Measurements from ENCODE around the gene RXFP1.

Gene RXFP1

DNA sequence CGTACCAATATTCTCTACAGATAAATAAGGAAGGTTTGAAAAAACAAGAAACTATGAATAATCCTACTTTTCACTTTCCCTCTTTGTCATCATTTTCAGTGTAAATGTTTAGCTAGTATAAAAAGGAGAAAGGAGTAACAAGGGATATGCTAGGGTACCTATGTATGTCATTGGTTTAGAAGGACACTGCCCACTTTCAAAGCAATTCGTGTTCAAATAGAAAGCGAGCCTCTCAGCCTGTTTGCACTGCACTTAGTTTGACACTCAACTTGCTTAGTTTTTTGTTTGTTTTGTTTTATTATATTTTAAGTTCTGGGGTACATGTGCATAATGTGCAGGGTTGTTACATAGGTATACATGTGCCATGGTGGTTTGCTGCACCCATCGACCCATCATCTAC is 21.6 kb upstream of the RXFP1 start:
- Histone ChIP-seq H3K36me3 (ENCODE audit: insufficient read depth, low read length) (no peaks in the 10 kb centered on the region), H3K9ac (ENCODE audit: low read depth, low read length) (no peak overlapping the region), H3K4me1 (ENCODE audit: insufficient read depth, low read length) (no peaks in the 10 kb centered on the region), H3K27me3 (ENCODE audit: insufficient read depth, low read length, poor library complexity) (no peaks in the 10 kb centered on the region), H3K27ac (ENCODE audit: low read length) (no peak overlapping the region), H3K9me3 (ENCODE audit: insufficient read depth, low read length, severe bottlenecking) (no peaks in the 10 kb centered on the region), H2AFZ (ENCODE audit: low read depth, low read length) (no peak overlapping the region), H3K4me2 (ENCODE audit: insufficient read depth, low read length) (no peak overlapping the region), H4K20me1 (ENCODE audit: insufficient read depth, low read length) (no peaks in the 10 kb centered on the region), H3K4me3 (ENCODE audit: low read depth in 1 of 2, low read length in 2 of 2) (no peak overlapping the region), H3K79me2 (ENCODE audit: insufficient read depth, low read length) (no peaks in the 10 kb centered on the region)
- ATAC-seq (ENCODE audit: insufficient read depth, low read depth) = no peak
- TF ChIP-seq EZH2 (IDR thresholded peaks at IDR 0.05; ENCODE audit: borderline replicate concordance, low read depth, low read length, severe bottlenecking) (no peak), CTCF (IDR thresholded peaks at IDR 0.05; ENCODE audit: borderline replicate concordance, extremely low read depth, low read length, poor library complexity, severe bottlenecking) (no peak)
- no peak for DNase-seq

DNA sequence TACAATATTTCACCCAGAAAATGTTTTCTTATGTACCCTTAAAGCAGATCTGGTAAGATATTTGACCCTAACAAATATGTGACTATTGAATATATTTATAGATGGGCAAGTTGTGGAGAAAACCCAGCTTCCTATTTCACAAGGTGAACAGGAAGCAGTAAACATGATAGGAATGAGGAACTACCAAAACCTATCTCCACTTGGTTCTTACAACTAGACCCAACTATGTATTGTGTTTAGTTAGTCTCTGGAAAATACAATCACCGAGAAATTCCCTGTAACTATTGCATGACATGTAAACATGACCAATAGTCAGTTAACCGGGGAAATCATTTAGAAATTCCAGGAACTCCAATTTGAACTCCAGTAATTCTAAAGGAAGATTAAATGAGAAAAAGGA is 8.4 kb upstream of the RXFP1 start:
- DNase-seq (no peak), ATAC-seq (ENCODE audit: insufficient read depth, low read depth) (no peak)
- Histone ChIP-seq H3K4me2 (ENCODE audit: insufficient read depth, low read length) (no peak overlapping the region), H3K36me3 (ENCODE audit: insufficient read depth, low read length) (no peaks in the 10 kb centered on the region), H3K27ac (ENCODE audit: low read length) (no peak overlapping the region), H3K9me3 (ENCODE audit: insufficient read depth, low read length, severe bottlenecking) (no peaks in the 10 kb centered on the region), H3K4me1 (ENCODE audit: insufficient read depth, low read length) (no peaks in the 10 kb centered on the region), H4K20me1 (ENCODE audit: insufficient read depth, low read length) (no peaks in the 10 kb centered on the region), H3K27me3 (ENCODE audit: insufficient read depth, low read length, poor library complexity) (no peaks in the 10 kb centered on the region), H3K79me2 (ENCODE audit: insufficient read depth, low read length) (no peaks in the 10 kb centered on the region), H3K9ac (ENCODE audit: low read depth, low read length) (no peak overlapping the region), H3K4me3 (ENCODE audit: low read depth in 1 of 2, low read length in 2 of 2) (no peak overlapping the region), H2AFZ (ENCODE audit: low read depth, low read length) (no peak overlapping the region)
- TF ChIP-seq CTCF (IDR thresholded peaks at IDR 0.05; ENCODE audit: borderline replicate concordance, extremely low read depth, low read length, poor library complexity, severe bottlenecking) = no peak
- no peak for TF ChIP-seq EZH2 (IDR thresholded peaks at IDR 0.05; ENCODE audit: borderline replicate concordance, low read depth, low read length, severe bottlenecking)

- Histone ChIP-seq H3K36me3 (ENCODE audit: insufficient read depth, low read length) (no peaks in the 10 kb centered on the region), H3K4me2 (ENCODE audit: insufficient read depth, low read length) (no peak overlapping the region), H3K9ac (ENCODE audit: low read depth, low read length) (no peak overlapping the region), H3K79me2 (ENCODE audit: insufficient read depth, low read length) (no peaks in the 10 kb centered on the region), H4K20me1 (ENCODE audit: insufficient read depth, low read length) (no peaks in the 10 kb centered on the region), H3K27ac (ENCODE audit: low read length) (no peak overlapping the region), H3K9me3 (ENCODE audit: insufficient read depth, low read length, severe bottlenecking) (no peaks in the 10 kb centered on the region), H3K4me1 (ENCODE audit: insufficient read depth, low read length) (no peaks in the 10 kb centered on the region), H3K4me3 (ENCODE audit: low read depth in 1 of 2, low read length in 2 of 2) (no peak overlapping the region), H2AFZ (ENCODE audit: low read depth, low read length) (no peak overlapping the region), H3K27me3 (ENCODE audit: insufficient read depth, low read length, poor library complexity) (no peaks in the 10 kb centered on the region)
- no peak for TF ChIP-seq EZH2 (IDR thresholded peaks at IDR 0.05; ENCODE audit: borderline replicate concordance, low read depth, low read length, severe bottlenecking)
- TF ChIP-seq CTCF (IDR thresholded peaks at IDR 0.05; ENCODE audit: borderline replicate concordance, extremely low read depth, low read length, poor library complexity, severe bottlenecking) = no peak
- DNase-seq (no peak), ATAC-seq (ENCODE audit: insufficient read depth, low read depth) (no peak)
Observed at GRCh38 chr4:158519226-158519625, 2.5 kb upstream of the RXFP1 start.

DNA sequence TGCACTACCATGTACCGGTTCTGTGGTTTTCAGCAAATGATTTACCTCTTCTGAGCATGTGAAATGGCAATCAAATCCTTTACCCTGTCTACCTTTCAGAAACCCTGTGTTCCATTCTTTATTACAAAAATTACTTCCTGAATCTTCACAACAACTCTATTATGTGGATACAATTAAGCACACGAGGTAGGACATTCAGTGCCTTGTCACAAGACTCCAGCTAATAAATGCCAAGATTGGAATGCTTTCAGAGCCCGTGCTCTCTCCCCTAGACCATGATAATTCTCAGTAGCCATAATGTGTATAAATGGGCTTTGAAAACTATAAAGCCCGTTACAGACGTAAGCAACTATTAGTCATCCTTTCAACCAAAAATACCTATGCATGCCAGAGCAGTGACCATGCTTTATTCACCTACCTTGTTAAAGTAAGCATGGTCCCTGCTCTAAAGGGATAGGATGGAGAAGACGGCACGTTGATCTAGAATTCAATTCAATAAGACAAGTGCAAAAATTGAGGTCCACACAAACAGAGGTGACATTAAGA is 2.4 kb downstream of the RXFP1 start:
- Histone ChIP-seq H3K4me1 (ENCODE audit: insufficient read depth, low read length) (no peaks in the 10 kb centered on the region), H3K27me3 (ENCODE audit: insufficient read depth, low read length, poor library complexity) (no peaks in the 10 kb centered on the region), H3K4me3 (ENCODE audit: low read depth in 1 of 2, low read length in 2 of 2) (no peak overlapping the region), H4K20me1 (ENCODE audit: insufficient read depth, low read length) (no peaks in the 10 kb centered on the region), H3K79me2 (ENCODE audit: insufficient read depth, low read length) (no peaks in the 10 kb centered on the region), H3K9me3 (ENCODE audit: insufficient read depth, low read length, severe bottlenecking) (no peaks in the 10 kb centered on the region), H3K9ac (ENCODE audit: low read depth, low read length) (no peak overlapping the region), H2AFZ (ENCODE audit: low read depth, low read length) (no peak overlapping the region), H3K27ac (ENCODE audit: low read length) (no peak overlapping the region), H3K36me3 (ENCODE audit: insufficient read depth, low read length) (no peaks in the 10 kb centered on the region), H3K4me2 (ENCODE audit: insufficient read depth, low read length) (no peak overlapping the region)
- no peak for TF ChIP-seq EZH2 (IDR thresholded peaks at IDR 0.05; ENCODE audit: borderline replicate concordance, low read depth, low read length, severe bottlenecking)
- TF ChIP-seq CTCF (IDR thresholded peaks at IDR 0.05; ENCODE audit: borderline replicate concordance, extremely low read depth, low read length, poor library complexity, severe bottlenecking) = no peak
- no peak for ATAC-seq (ENCODE audit: insufficient read depth, low read depth)
- no peak for DNase-seq

Measured in DND-41 (cell line).